ENCODE measurements around the gene DNAI2. TPM values are rescaled to one million over a fixed set of nuclear protein-coding genes. Genes with fewer than 3 reads are reported as not detected.

Gene DNAI2
- total RNA-seq, 1 donor, result not detected

- no peaks in the 10 kb centered on the region for H3K9me3 ChIP-seq (ENCODE audit: low read depth, low read length)
- TF ChIP-seq, protein P1, sequence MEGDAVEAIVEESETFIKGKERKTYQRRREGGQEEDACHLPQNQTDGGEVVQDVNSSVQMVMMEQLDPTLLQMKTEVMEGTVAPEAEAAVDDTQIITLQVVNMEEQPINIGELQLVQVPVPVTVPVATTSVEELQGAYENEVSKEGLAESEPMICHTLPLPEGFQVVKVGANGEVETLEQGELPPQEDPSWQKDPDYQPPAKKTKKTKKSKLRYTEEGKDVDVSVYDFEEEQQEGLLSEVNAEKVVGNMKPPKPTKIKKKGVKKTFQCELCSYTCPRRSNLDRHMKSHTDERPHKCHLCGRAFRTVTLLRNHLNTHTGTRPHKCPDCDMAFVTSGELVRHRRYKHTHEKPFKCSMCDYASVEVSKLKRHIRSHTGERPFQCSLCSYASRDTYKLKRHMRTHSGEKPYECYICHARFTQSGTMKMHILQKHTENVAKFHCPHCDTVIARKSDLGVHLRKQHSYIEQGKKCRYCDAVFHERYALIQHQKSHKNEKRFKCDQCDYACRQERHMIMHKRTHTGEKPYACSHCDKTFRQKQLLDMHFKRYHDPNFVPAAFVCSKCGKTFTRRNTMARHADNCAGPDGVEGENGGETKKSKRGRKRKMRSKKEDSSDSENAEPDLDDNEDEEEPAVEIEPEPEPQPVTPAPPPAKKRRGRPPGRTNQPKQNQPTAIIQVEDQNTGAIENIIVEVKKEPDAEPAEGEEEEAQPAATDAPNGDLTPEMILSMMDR (IDR thresholded peaks at IDR 0.05; ENCODE audit: extremely low read depth, low read depth, low read length), result no peak
- H4K20me1 ChIP-seq (ENCODE audit: insufficient read depth, low read length), result no peaks in the 10 kb centered on the region
- no peak overlapping the region for H3K4me3 ChIP-seq (ENCODE audit: insufficient read depth, low read length)
- no peak overlapping the region for H2AFZ ChIP-seq (ENCODE audit: low read length)
- no peaks in the 10 kb centered on the region for H3K27me3 ChIP-seq (ENCODE audit: insufficient read depth, low read length)
- H3K27ac ChIP-seq (ENCODE audit: low read depth, low read length), result no peak overlapping the region
- no peak overlapping the region for H3K4me2 ChIP-seq (ENCODE audit: insufficient read depth, low read length)
- DNase-seq (ENCODE audit: insufficient read length, low spot score, missing footprints), result no peak
- H3K4me1 ChIP-seq (ENCODE audit: insufficient read depth, low read length), result no peaks in the 10 kb centered on the region
- no peaks in the 10 kb centered on the region for H3K36me3 ChIP-seq (ENCODE audit: insufficient read depth, low read length)
- H3K79me2 ChIP-seq (ENCODE audit: insufficient read depth, low read length), result no peaks in the 10 kb centered on the region
These were observed 41.8 kb upstream of the DNAI2 start for GRCh38 chr17:74231928-74232907.

DNA sequence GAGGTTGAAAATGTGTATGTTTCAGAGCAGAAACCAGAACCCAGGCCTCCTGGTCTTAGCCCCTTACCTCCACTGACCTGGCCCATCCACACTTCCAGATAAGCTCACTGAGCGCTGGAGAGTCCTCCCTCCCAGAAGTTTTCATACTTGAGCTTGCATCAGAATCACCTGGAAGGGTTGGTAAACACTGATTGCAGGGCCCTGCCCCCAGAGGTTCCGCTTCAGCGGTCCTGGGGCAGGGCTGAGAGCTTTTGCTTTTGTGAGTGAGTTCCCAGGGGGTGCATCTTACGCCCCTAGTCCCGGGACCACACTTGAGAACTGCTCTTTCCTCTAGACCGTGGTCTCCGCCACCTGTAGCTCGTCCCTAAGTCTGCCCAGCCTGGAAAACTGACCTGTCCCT, 40.1 kb upstream of the DNAI2 start:
- H3K79me2 ChIP-seq (ENCODE audit: insufficient read depth, low read length), result no peaks in the 10 kb centered on the region
- TF ChIP-seq, protein P1 (IDR thresholded peaks at IDR 0.05; ENCODE audit: extremely low read depth, low read depth, low read length), result no peak
- H3K9me3 ChIP-seq (ENCODE audit: low read depth, low read length), result no peaks in the 10 kb centered on the region
- H4K20me1 ChIP-seq (ENCODE audit: insufficient read depth, low read length), result no peaks in the 10 kb centered on the region
- no peaks in the 10 kb centered on the region for H3K4me1 ChIP-seq (ENCODE audit: insufficient read depth, low read length)
- no peak for DNase-seq (ENCODE audit: insufficient read length, low spot score, missing footprints)
- H3K36me3 ChIP-seq (ENCODE audit: insufficient read depth, low read length), result no peaks in the 10 kb centered on the region
- H2AFZ ChIP-seq (ENCODE audit: low read length), result no peak overlapping the region
- no peak overlapping the region for H3K4me2 ChIP-seq (ENCODE audit: insufficient read depth, low read length)
- no peaks in the 10 kb centered on the region for H3K27me3 ChIP-seq (ENCODE audit: insufficient read depth, low read length)
- no peak overlapping the region for H3K4me3 ChIP-seq (ENCODE audit: insufficient read depth, low read length)
- H3K27ac ChIP-seq (ENCODE audit: low read depth, low read length), result no peak overlapping the region

DNA sequence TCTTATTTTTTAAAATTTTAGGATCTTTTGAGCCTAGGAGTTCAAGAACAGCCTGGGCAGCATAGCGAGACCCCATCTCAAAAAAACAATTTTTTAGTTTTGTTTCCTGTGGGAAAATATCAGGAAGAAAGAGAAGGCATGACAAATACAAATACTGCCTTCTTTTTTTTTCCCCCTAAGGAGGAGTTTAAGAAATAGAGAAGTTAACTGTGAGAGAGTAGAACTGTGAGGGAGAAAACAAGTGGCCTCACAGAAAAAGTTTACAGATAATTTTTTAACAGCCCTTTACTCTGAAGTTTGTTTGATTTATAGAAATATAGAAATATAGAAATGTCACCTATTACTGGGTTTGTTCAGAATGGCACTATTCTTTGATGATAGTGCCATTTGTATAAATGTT, 39.5 kb upstream of the DNAI2 start:
- Histone ChIP-seq H3K27me3 (ENCODE audit: insufficient read depth, low read length) (no peaks in the 10 kb centered on the region), H3K4me3 (ENCODE audit: insufficient read depth, low read length) (no peak overlapping the region), H3K4me2 (ENCODE audit: insufficient read depth, low read length) (no peak overlapping the region), H3K79me2 (ENCODE audit: insufficient read depth, low read length) (no peaks in the 10 kb centered on the region), H4K20me1 (ENCODE audit: insufficient read depth, low read length) (no peaks in the 10 kb centered on the region), H3K27ac (ENCODE audit: low read depth, low read length) (no peak overlapping the region), H3K4me1 (ENCODE audit: insufficient read depth, low read length) (no peaks in the 10 kb centered on the region), H3K36me3 (ENCODE audit: insufficient read depth, low read length) (no peaks in the 10 kb centered on the region), H3K9me3 (ENCODE audit: low read depth, low read length) (no peaks in the 10 kb centered on the region), H2AFZ (ENCODE audit: low read length) (no peak overlapping the region)
- DNase-seq (ENCODE audit: insufficient read length, low spot score, missing footprints), result no peak
- TF ChIP-seq, protein P1 (IDR thresholded peaks at IDR 0.05; ENCODE audit: extremely low read depth, low read depth, low read length), result no peak

GRCh38 chr17:74235040-74235581, 38.9 kb upstream of the DNAI2 start:
- Histone ChIP-seq H3K36me3 (ENCODE audit: insufficient read depth, low read length) (no peaks in the 10 kb centered on the region), H3K4me1 (ENCODE audit: insufficient read depth, low read length) (no peaks in the 10 kb centered on the region), H2AFZ (ENCODE audit: low read length) (no peak overlapping the region), H3K27me3 (ENCODE audit: insufficient read depth, low read length) (no peaks in the 10 kb centered on the region), H4K20me1 (ENCODE audit: insufficient read depth, low read length) (no peaks in the 10 kb centered on the region), H3K9me3 (ENCODE audit: low read depth, low read length) (no peaks in the 10 kb centered on the region), H3K27ac (ENCODE audit: low read depth, low read length) (no peak overlapping the region), H3K79me2 (ENCODE audit: insufficient read depth, low read length) (no peaks in the 10 kb centered on the region), H3K4me3 (ENCODE audit: insufficient read depth, low read length) (no peak overlapping the region), H3K4me2 (ENCODE audit: insufficient read depth, low read length) (no peak overlapping the region)
- no peak for DNase-seq (ENCODE audit: insufficient read length, low spot score, missing footprints)
- TF ChIP-seq, protein P1 (IDR thresholded peaks at IDR 0.05; ENCODE audit: extremely low read depth, low read depth, low read length), result no peak
